Umbilical cord (tissue), 2 donors: ENCODE data around the gene TMEM260. TPM values are rescaled to one million over a fixed set of nuclear protein-coding genes. Genes with fewer than 3 reads are reported as not detected.

Source experiments
- DNase-seq: peaks from one replicate; pipeline ENCODE4 v3.0.0-alpha.2; 2015; ENCODE audit warnings: low spot score
- total RNA-seq: library from RNA; depleted of rRNA; stranded (reverse); fragments of >200 nt; gene quantifications from one replicate; pipeline ENCODE4 v1.2.3, GENCODE V29; 2014; ENCODE audit warnings: low replicate concordance; ENCODE audit not compliant: insufficient read depth

TMEM260 gene
- total RNA-seq: 31.1 TPM

DNA sequence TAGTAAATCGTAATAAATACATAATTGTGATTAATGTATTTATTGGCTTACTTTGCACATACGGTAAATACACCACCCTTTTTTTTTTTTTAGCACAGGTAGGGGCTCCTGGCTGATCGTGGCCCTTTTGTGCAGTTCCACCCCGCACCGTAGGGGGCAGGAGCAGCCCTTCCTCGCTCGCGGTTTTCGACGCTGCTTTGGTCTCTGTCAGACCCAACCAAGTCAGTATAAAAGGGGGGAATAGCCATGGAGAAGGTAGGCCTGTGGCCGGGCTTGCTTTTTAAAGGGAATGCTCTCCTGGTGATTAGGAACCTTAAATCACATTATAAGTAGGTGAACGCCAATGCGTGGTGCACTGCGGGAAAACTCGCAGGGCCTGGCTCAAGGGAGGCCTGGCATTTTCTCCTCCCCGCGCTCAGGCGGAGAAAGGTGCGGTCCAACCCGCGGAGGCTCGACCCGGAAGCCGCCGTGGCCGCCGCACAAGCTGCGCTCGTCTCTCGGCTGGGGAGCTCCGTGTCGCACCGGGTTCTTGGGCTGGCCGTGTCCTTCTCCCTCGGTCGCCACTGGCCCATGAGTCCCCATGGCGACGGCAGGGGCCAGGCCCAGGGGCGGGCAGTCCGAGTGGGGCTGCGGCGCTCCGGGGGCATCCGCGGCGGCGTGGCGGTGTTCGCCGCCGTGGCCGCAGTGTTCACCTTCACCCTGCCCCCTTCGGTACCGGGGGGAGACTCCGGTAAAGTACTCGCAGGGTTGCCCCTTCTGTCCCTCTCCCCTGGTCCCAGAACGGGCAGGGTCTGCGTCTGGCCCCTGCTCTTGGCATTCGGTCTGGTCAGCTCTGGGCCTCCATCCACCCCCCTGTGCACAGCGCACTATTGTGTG, at the start of gene TMEM260:
TSS of gene TMEM260 (plus strand) at position 454 of the 876 bp plus-strand sequence. CDS start at position 571, 117 bp downstream.
- peak; percentile 92 for DNase-seq

DNA sequence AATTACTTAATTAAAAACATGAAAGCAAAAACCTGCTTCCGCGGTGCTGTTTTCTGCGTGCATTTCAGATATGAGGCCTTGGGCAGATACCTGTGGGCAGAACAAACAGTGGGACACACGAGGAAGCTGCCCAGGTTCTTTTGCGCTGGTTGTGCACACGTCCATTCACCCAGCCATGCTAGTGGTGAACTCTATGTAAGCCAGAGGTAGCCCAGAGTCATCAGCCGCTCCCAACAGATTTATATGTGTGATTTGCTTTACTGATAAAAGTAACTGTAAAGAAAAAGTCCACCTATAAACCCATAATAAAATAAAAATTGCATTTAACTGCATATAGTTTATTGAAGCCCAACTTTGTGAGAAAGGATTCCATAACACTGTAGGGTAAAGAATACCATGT, 47.1 kb upstream of the TMEM260 start:
- no peak for DNase-seq

DNA sequence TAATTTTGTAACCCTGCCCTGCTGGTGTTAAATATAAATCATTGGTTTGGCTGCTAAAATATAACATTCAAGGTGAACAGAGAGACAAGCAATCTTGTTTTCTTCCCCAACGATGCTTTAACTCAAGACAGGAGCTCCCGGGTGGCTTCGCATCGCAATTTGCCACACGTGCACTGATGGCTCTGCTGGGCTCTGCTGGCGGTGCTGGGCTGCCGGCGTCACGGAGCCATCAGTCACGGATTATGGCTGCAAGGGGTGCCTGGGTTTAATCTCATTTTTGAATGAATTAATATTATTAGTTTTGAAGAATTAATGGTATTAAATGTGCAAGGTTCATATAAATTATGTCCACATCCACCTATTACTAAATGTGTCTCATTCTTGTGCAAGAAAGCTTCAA, 44.9 kb upstream of the TMEM260 start:
- no peak for DNase-seq

DNA sequence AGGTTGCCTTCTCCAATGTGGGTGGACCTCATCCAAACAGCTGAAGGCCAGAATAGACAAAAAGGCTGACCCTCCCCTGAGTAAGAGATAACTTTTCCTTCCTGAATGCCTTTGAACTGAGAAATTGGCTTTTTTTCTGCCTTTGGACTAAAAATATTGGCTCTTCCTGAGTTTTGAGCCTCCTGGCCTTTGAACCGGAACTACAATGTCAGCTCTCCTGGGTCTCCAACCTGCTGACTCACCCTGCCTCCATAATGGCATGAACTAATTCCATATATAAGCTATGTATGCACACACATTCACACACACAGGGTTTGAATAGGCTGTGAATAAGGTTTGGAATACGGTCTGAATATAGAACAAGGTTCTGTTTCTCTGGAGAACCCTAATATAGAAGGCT, 39.7 kb upstream of the TMEM260 start:
- DNase-seq: no peak

DNA sequence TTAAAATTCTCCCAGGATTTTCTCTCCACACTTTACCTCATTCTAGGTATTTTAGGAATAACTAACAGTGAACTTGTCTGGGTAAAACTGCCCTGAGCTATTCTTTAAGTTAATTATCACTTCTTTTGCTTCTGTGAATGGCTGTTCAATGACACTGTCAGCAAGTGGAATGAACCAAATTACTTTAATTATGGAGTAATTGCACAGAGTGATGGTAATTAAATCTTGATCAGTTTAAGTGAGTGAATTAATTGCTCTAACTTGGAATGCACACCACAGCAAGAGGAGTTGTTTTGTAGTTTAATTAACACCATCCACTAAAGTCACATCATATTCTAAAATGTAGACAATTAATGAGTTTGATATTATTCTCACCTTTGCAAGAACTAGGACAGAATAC, 36.2 kb upstream of the TMEM260 start:
- DNase-seq: no peak

DNA sequence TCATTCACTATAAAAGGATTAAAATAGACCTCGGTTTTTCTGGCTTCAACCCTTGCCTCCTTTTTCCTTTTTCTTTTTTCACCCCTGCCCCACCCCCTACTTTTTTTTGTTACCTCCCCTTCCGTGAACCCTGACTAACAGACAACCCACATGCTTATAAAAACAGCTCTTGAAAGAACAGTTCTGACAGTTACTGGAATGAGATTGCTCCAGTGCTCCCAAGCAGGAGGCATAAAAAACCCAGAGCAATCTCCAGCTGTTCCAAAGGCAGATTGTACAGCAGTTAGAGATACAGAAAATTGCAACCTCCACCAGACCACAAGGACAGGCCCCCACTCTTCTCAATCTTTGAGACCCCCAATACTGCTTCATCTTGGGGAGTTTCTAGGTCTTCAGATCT, 29.9 kb upstream of the TMEM260 start:
- DNase-seq: no peak

DNA sequence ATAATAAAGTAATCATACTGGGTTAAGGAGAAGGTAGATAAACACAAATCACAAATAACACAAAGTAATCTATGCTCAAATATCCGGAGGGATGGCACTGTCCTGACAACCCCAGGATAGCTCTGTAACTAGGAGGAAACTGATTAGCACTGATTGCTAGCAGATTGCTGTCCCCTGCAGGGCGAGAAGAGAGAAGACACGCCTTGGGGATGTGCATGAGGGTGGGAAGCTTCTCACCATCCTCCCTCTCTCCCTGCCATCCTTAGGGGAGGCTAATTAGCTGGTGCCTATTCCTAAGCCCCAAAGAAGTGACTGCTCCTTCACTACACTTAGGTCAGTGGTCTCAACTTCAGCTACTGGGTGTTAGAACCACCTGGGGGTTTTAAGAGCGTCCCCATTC, 27.0 kb upstream of the TMEM260 start:
- DNase-seq: no peak

DNA sequence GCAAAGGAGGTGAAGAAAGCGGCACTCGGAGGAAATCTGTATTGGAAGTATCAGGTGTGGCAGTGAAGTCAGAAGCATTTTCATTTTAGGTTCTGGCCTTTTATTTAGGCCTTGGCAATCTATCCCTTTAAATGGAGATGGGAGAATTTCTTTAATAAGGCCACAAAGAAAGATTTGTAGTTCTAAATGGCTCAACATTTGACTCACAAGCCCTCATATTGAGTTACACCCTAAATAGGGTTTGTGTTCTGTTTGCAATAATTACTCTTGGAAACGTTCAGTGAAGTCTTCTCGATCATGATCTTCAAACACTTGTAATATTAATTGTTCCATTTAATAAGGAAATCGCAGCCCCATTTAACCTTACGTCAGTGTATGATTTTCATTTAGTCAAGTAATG, 25.3 kb upstream of the TMEM260 start:
- DNase-seq: no peak

DNA sequence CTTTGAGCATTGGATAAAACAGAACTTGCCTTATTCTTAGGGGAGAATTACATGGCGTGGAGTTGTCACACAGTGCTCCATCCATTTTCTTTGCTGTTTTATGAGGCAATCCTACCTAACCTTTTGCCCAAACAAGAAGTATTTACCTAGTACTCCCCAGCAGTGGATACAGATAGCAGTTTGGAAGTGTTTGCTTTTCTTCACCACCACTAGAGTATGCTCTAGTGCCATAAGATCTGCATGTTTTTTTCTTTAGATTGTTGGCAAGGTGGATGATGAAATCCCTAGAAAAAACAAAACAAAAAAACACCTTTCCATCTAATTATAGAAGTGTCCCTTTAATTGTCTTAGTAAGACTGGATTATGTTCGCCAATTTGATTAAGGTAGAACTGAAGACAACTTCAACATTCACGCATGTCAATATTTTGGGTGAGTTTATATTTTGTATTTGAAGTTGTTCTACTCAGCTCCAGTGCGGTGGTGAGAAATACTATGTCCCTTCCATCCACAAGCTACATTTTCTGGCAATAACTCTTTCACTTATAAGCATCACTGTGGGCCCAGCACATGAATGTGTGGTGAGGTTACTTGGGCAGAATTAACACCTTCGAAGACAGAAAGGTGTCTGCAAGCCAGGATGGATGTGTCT, 23.6 kb upstream of the TMEM260 start:
- peak; percentile 5 for DNase-seq

DNA sequence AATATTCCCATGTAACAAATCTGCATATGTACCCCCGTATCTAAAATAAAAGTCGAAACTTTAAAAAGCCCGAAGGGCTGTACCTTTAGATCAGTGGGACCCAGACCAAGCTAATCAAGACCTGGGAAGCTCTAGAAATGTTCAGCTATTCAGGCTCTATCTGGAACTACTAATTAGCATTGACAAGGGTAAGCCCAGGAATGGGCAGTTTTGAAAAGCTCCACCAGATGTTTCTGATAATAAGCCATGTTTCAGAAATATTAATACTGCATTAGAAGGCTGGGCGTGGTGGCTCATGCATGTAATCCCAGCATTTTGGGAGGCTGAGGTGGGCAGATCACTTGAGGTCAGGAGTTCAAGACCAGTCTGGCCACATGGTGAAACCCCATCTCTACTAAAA, 20.4 kb upstream of the TMEM260 start:
- no peak for DNase-seq

DNA sequence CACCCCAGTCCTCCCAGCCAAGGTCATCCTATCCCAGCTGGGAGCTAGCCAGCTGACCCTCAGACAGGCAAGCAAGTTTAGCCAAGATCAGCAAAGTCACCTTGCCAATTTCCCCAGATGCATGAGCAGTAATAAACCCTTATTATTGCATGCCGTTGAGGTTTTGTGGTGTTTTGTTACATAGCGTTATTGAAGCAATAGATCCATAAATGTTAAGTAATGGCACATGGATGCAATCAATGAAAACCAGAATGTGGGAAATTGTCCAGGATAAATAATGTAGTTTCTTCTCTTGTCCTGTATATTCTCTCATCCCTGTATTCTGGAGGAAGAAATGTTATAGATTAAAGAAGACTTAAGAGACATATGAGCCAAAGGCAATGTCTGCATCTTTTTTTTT, 18.0 kb upstream of the TMEM260 start:
- no peak for DNase-seq

DNA sequence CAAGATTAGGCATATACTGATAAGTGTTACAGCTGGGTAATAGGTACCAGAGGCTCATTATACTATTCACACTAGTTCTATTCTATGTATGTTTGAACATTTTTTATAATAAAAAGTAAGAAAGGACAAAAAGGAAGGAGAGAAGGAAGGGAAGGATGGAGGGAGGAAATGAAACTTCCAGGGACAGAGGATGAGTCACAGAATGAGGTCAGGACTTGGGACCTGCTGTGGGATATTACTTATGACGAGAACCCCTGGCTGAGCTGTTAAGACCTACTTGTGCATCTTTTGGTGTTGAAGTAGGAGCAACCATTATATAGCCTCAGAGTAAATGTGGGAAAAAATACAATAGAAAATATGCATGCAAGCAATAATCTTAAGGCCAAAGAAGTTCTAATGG, 16.7 kb upstream of the TMEM260 start:
- DNase-seq: no peak

DNA sequence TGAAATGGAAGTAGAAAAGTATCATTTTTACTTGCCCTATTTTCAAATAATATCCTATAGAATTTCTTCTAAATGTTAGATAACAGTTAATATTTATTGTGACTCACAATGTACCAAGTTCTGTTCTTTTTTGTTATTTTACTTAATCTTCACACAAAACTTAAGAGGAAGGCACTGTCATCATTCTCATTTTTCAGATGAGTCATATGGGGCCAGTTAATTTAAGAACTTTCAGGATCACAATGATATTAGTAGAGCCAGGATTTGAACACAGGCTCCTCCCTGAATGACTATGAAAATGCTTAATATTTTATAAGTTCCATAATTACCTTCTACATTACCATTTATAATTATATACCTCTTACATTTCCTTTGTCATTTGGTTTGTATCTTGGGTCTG, 10.4 kb upstream of the TMEM260 start:
- no peak for DNase-seq

DNA sequence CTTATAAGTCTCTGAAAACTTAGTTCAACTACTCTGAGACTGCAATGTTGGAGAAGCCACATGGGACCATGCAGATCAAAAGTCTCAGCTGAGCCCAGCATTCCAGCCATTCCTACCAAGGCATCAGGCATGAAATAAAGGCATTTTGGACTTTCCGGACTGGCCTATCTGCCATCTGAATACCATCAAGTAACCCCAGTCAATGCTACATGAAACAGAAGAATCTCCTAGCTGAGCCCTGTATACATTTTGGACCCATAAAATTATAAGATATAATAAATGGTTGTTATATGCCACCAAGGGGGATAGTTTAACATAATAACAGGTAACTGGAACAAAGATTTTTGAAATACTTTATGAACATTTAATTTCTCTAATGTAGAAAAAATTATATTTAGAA, 9.3 kb upstream of the TMEM260 start:
- DNase-seq: no peak

DNA sequence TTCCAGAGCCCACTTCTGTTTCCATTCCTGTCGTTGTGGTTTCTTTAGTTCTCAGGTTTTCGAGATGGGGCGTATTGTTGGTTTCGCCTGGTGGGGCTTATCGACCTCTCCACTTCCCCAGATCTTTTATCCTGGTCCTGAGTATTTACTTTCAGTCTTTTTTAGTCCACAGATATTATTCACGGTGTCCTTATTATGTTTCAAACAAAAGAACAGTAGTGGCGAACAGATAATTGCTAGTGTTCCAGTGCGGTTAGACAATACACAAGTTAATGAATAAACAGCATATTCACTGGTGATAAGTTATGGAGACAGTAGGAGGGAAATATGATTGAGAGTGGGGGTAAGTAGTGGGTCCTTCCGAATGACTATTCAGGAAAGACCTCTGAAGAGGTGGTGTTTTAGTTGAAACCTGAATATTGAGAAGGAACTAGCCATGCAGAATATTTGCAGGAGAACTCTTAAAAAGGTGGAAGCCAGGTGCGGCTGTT, 668 bp downstream of the TMEM260 start:
- DNase-seq: peak; percentile 3

DNA sequence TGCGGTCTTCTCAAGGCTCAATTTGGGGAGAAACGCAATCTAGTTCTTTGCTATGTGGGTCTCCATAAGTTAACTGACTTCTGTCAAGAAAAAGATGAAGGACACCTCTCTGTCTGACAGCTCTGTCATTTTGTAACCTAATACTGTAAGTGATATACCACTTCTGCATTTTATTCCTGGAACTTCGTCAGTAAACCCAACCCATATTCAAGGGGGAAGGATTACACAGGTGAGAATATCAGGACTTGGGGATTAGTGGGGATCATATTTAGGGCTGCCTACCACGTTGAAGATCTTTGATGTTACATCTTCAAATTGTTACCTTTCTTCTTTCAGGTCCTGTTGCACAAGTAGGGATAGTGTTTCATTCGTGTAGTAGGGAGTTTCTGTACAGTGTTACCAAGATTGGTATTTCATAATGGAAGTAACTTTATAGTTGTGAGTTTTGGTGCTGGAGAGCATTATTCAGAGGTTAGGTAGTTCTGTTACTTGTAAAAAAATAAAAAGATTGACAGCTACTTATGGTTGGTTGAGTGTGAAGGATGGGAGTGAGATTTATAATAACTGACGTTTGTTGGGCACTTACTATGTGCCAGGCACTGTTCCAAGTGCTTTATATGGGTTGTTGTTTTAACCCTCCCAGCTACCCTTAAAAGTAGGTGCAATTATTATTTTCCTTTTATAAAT, 1.6 kb downstream of the TMEM260 start:
- DNase-seq: no peak

DNA sequence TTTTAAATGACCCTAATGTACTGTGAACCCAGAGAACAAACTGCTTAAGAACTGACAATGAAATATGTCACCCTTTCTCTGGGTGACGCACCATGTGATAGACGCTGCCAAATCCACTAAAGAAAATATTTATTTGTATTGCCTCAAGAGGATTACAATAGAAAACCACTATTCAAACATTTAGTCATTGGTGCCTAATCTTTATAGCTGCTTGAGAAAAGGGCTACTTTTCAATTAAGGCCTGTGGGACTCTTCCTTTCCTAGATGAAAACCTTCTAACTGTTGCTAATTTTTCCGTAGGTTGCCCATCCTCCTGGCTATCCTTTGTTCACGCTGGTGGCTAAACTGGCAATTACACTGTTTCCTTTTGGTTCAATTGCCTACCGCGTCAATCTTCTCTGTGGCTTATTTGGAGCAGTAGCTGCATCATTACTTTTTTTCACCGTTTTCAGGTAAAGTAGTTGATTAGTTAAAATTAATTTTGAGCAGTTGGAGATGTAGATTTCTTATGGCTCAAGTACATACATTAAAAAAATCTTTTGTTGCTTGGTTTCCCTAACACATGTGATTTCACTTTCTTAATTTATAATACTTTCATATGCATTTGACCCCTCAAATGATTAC, 6.0 kb downstream of the TMEM260 start:
- DNase-seq: no peak

DNA sequence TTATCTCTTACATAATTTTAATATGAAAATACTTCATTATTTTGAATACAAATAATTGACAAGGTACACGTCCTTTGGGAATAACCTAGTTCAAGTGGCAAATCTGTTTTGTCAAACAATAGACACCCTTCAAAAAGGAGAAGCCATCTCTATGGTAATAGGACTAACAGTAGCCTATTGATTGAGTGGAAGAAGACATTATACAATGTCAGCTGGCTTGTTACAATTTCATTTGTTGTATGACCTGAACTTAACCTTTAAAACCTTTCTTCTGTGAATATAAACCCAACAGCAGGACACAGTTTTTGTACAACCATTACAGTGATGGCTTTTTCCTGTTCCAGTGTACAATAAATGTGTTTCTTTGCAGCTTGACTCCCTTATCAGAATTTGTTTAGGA, 8.1 kb downstream of the TMEM260 start:
- no peak for DNase-seq

DNA sequence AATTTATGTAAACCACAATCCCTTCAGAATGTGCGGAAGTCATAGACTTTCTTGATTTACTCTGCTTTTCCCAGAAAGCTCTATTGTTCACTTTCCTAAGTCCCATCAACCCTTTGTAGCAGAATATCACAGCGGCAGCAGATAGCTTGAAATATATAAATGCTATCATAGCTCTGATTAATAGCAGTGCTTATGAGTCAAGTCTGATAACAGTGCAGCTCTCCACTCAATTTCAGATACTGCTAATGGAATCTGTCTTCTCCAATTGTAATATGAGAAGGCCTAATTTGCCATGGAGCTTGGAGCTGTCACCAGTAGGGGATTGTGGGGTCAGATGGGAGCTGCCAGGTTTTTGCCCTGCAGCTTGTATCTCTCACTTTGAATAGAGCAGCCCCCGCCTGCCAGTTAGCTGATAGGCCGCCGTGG, 10.9 kb downstream of the TMEM260 start:
- DNase-seq: no peak

DNA sequence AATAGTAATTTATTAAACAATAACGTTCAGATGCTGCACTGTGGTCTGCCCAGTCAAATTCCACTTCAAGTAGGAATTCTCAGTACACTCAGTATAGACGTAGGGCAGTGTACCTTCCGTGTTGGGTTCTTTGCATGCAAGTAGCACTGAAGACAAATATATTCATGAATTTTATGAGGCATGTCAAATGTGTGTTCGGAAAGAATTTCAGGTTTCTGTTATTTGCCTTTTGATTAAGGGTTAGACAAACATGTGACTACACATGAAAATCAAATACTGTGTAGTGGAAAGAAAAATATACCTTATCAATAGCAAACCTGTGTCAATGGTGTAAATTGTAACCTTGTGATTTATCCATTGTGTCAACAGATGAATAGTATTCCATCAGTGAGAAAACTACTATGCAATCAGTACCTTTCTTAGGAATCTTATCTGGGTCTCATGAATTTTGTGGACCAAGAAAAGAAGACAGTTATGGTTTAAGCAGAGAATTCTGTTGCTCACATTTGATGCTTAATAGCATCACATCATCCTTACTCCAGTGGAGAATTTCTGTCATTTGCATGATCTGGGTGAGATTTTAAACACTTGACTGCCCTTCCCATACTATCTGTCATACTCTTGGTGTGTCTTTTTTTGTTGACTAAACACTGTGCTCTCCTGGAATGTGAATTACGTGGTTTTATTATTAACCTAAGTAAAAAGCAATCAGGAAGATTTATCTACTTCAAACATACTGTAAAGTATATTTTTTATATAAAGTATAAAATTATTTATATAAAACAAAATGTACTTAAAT, 13.3 kb downstream of the TMEM260 start:
- no peak for DNase-seq

DNA sequence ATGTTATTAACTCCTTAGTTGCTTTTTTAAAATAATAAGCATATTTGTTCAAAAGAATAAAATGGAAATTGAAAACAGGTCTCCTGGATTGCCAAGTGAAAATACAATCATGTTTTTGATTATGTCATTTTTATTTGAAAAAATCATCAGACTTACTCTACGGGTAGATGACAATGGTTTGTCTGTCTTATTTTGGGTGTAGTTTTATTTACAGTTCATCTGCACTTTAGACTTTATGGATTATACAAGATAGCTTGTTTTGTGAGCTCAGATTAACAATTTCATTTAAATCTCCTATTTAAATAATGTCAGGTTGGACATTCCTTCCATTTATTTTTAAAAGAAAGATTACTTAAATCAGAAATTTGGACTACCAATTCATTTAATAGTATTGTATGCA, 14.8 kb downstream of the TMEM260 start:
- DNase-seq: no peak
